Measurements from ENCODE around the gene PRDM4.

GRCh38 chr12:107791465-107792089, 30.6 kb upstream of the PRDM4 start:
- TF ChIP-seq, protein P1, sequence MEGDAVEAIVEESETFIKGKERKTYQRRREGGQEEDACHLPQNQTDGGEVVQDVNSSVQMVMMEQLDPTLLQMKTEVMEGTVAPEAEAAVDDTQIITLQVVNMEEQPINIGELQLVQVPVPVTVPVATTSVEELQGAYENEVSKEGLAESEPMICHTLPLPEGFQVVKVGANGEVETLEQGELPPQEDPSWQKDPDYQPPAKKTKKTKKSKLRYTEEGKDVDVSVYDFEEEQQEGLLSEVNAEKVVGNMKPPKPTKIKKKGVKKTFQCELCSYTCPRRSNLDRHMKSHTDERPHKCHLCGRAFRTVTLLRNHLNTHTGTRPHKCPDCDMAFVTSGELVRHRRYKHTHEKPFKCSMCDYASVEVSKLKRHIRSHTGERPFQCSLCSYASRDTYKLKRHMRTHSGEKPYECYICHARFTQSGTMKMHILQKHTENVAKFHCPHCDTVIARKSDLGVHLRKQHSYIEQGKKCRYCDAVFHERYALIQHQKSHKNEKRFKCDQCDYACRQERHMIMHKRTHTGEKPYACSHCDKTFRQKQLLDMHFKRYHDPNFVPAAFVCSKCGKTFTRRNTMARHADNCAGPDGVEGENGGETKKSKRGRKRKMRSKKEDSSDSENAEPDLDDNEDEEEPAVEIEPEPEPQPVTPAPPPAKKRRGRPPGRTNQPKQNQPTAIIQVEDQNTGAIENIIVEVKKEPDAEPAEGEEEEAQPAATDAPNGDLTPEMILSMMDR (IDR thresholded peaks at IDR 0.05 in 4 of 5, conservative IDR thresholded peaks at IDR 0.05 in 1 of 5): no peak
- TF ChIP-seq POLR2A (IDR thresholded peaks at IDR 0.05): no peak
